Medulla oblongata (tissue), 1 donor: ENCODE results near the gene MGAT5B.
A peak's percentile ranks its signal among the peaks of the same experiment; 100 is the strongest.

Source experiments
- DNase-seq: peaks from one replicate; pipeline ENCODE4 v3.0.0-alpha.2; 2015; ENCODE audit errors: extremely low spot score

MGAT5B gene

DNA sequence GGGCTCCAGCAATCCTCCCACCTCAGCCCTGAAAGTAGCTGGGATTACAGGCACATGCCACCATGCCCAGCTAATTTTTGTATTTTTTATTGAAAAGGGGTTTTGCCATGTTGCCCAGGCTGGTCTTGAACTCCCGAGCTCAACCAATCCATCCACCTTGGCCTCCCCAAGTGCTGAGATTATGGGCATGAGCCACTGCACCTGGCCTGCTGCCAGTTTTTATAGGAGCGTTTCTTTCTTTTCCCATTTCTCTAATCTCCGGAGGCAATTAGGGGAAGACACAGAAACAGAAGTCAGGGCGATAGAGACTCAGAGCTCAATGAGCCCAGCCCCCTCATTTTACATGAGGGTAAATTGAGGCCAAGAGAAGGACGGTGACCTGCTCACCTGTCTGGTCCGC is 10.4 kb downstream of the MGAT5B start:
- DNase-seq: no peak

DNA sequence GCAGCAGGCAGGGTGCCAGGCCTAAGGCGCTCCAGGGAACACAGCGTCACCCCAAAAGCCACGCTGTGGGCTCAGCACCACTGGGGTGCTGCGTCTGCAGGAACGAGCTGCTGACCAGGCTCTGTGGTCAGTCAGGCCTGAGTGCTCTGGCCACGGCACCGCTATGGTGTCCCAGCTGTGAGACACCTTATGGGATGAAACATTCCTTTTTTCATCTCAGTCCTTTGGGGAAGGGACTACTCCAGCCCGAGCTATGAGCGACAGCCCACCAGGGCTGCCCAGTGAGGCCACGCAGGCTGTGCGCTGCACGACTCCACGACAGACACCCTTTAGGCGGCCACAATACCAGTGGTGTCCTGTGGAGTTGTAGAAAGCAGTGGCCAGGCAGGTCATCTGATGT is 11.1 kb downstream of the MGAT5B start:
- DNase-seq: no peak

GRCh38 chr17:76879691-76880090 is 11.5 kb downstream of the MGAT5B start:
- no peak for DNase-seq

DNA sequence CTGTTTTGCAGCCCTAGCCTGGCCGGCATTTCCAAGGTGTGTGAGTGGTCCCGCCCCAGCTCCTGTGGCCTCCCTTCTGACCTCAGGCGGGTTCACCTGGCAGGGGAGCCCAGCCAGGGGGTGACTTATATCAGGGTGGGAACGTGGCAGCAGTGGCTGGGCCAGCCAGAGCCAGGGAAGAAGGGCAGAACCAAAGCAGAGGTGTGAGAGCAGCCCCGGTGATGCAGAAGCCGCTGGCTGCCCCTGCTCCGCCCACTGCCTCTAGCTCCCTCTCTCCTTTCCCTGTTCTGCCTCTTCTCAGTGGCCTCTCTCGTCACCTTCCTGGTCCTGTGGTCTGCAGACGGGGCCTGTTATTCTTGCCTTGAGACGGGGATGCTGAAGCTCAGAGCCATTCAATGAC is 12.1 kb downstream of the MGAT5B start:
- DNase-seq: no peak

DNA sequence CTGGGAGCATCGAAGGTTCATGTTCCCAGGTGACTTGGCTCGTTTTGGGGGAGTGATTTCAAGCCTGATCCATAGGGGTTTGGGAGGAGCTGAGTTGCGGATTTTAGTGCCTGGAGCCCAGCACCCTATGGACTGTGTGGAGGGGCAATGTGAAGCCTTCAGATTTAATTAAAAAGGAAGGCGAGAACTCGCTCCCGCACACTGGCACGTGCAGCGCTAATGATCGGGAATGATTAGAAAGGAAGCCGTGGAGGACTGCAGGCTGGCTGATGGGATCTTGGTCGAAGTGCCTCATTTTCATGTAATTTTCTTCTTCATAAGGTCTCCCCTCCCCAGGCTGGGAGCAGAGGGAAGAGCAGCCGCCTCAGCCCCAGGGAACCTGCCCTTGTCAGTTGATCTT is 12.8 kb downstream of the MGAT5B start:
- DNase-seq: no peak

- no peak for DNase-seq
These were observed 13.2 kb downstream of the MGAT5B start for GRCh38 chr17:76881408-76881807.

GRCh38 chr17:76881966-76882365 is 13.8 kb downstream of the MGAT5B start:
- no peak for DNase-seq

- peak; percentile 41 for DNase-seq
These were observed 15.7 kb downstream of the MGAT5B start for GRCh38 chr17:76883744-76884525.

- no peak for DNase-seq
These were observed 17.0 kb downstream of the MGAT5B start for GRCh38 chr17:76884995-76885893.

GRCh38 chr17:76885894-76886290 is 17.7 kb downstream of the MGAT5B start:
- DNase-seq: no peak

DNA sequence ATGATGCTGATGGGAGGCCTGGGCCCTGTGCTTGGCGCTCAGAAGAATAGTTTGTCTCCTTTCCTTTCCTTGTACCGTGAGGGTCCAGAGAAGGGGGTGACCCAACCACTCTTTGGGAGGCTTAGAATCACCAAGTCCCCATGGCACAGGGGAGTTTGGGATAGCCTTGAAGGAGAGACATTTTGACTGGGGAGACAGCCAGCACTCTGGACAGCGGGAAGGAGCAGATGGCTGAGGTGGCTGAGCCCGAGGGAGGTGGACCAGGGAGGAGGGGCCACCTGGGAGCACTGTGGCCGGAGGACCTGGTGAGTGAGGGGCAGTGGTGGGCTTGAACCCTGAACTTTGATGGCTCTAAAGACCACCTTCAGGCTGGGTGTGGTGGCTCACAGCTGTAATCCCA is 18.2 kb downstream of the MGAT5B start:
- DNase-seq: no peak

GRCh38 chr17:76887802-76888201 is 19.6 kb downstream of the MGAT5B start:
- no peak for DNase-seq

DNA sequence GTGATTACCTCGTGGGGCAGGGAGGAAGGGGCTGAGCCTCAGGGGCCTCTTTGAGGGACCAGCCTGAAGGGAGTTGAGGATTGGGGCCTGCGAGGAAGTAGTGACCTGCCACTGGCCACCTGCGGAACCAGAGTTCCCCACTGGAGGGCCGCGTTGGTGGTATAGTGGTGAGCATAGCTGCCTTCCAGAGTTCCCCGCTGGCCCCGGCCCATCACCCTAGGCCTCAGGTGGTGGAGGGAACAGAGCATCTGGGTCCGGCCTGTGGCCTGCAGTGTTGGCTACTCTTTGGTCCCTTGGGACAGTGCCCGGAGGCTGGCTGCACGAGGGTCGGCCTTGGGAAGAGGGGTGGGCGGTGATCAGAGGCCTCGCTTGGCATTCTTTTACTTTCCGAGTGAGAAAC is 20.5 kb downstream of the MGAT5B start:
- DNase-seq: no peak

DNA sequence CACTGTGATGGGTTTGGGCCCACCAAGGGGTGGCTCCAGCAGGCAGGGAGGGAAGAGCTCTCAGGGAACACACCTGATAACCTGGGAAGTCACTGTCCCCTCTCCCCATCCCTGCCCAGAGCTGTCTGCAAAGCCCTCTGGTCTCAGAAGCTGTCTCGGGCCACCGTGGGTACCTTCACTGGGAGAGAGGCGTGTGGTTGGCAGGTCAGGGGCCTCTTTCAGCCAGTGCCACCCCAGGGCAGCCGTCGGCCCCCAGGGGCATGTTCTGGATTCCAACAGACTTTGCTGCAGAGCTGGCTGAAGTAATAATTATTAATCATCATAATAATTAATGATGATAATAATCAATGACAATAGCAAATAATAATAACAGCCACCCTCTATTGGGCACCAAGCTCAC is 21.1 kb downstream of the MGAT5B start:
- DNase-seq: no peak

GRCh38 chr17:76892329-76892728 is 24.1 kb downstream of the MGAT5B start:
- DNase-seq: no peak

- peak; percentile 69 for DNase-seq
These were observed 25.6 kb downstream of the MGAT5B start for GRCh38 chr17:76893623-76894334.

DNA sequence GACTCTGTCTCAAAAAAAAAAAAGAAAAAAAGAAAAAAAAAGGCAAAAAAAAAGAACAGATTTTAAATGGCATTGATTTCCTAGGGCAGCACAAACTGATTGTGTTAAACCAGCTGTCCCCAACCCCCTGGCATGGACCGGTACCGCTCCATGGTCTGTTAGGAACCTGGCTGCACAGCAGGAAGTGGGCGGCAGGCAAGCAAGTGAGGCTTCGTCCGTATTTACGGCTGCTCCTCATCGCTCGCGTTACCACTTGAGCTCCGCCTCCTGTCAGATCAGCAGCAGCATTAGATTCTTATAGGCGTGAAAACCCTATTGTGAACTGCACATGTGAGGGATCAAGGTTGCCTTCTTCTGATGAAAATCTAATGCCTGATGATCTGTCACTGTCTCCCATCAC is 26.6 kb downstream of the MGAT5B start:
- no peak for DNase-seq

DNA sequence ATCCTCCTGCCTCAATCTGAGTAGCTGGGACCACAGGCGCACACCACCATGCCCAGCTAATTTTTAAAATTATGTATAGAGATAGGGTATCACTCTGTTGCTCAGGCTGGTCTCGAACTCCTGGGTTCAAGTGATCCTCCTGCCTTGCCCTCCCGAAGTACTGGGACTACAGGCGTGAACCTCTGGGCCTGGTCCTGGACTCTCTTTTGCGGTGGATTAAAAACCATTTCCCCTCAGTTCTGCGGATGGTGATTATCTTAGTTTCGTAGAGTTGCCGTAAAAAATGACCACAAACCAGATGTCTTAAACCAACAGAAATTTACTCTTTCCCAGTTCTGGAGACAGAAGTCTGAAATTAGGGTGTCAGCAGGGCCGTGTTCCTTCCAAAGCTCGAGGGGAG is 28.8 kb downstream of the MGAT5B start:
- DNase-seq: no peak

- DNase-seq: no peak
These were observed 31.2 kb downstream of the MGAT5B start for GRCh38 chr17:76899414-76899813.

DNA sequence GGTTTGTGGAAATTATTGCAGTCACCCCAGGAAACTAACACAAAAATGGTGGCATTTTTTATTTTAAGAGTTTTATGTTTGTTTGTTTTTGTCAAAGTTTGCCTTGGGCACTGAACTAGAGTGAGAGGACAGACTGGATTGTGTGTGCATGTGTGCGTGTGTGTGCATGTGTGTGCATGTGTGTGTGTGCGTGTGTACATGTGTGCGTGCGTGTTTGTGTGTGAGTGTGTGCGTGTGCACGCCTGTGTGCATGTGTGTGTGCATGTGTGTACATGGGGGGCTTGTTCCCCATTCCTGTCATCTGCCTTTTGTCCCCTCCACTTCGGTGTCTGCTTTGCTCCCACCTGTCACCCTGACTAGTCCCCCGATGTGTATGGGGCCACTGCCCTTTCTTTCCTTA is 32.5 kb downstream of the MGAT5B start:
- no peak for DNase-seq

DNA sequence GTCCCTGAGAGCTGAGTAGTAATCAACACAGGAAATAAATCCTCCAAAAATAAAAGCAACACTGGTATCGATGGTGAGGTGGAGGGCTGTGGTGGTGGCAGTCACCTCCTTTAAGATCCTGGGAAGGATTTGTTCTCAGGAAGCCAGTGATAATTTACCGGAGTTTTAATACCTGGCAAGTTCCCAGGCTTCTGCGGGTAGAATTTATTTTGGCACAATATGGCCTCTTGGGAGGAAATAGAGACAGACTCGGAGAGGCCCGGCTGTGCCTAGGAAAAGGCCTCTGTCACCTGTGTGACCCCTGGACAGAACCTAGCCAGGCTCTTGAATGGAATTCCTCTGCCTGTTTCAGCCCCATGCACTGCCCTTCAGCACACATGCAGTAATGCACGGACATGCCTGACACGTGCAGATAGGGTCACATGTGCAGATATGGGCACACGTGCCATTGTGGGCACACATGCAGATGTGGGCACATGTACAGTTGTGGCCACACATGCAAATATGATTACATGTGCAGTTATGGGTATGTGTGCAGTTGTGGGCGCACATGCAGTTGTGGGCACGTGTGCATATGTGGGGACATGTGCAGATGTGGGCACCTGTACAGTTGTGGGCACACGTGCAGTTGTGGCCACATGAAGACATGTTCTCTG is 33.5 kb downstream of the MGAT5B start:
- DNase-seq: no peak

- DNase-seq: no peak
These were observed 34.3 kb downstream of the MGAT5B start for GRCh38 chr17:76902476-76902875.
